NCI-H446 (cell line): ENCODE data around the gene CASKIN2.

Source experiments
- DNase-seq, 2 experiments: peaks; one replicate each; lab custom pipeline; 2025; lab: John Stamatoyannopoulos, UW

The CASKIN2 gene

GRCh38 chr17:75506888-75507287, 8.4 kb downstream of the CASKIN2 start:
- DNase-seq: no peak

DNA sequence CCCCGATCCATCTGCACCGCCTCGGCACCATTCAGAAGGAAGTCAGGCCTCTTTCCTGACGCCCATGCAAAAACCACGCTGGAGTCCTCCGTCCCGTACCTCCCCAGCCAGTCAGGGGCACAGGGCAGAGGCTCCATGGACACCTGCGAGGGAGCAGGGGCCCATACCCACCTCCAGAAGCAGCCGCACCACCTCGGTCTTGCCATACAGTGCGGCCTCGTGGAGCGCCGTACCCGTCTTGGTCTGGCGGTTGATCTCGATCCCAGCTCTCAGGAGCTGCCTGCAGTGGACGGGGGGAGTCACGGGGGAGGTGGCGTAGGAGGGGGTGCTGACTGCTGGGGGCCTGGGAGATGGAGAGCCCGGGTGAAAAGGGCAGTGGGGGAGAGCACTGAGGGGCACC, 9.2 kb downstream of the CASKIN2 start:
- no peak for DNase-seq

- no peak for DNase-seq
These were observed 9.7 kb downstream of the CASKIN2 start for GRCh38 chr17:75505640-75506039.

DNA sequence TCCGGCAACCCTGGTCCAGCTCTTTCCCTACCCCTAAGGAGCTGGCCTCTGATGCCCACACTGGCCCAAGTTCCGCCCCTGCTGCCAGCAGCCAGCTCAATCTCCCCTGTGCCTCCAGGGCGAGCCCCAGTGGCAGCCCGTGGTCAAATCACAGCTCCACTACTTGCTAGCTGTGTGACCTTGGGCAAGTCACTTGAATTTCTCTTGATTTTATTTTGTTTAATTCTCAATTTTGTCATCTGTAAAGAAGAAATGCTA, 10.3 kb downstream of the CASKIN2 start:
- DNase-seq: no peak

DNA sequence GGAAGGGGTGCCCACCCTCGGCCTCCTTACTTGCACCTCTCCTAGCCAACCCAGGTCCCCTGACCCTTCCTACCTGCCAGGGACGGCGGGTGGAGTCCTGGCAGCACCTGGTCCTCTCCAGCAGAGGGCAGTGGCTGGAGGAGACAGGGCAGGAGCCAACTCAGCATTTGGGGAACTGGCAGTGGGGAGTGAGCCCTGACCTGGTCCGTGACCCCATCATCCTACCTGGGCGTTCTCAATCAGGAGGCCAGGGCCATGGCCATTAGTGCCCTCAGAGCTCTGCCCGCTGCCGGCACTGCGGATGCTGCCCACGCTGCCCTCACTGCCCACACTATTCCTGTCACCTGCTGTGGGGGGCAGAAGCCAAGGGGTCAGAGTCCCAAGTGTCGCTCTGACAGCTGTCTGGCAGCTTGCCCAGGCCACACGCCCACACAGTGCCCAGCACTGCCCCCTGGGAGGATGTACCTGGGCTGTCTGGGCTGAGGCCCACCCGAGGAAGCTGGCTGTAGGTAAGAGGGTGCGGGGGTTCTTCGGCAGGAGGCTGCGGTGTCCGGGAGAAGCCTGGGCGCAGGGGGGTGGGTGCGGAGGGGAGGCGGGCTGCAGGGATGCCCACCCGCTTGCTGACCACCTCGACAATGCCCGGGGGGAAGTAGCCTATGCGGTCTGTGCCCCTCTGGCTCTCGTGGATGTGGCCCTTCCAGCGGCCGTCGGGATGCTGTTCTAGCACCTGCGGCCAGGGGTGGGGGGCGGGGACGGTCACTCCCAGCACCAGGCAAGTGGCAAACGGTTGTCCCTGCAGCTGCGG, 10.8 kb downstream of the CASKIN2 start:
- DNase-seq: no peak

DNA sequence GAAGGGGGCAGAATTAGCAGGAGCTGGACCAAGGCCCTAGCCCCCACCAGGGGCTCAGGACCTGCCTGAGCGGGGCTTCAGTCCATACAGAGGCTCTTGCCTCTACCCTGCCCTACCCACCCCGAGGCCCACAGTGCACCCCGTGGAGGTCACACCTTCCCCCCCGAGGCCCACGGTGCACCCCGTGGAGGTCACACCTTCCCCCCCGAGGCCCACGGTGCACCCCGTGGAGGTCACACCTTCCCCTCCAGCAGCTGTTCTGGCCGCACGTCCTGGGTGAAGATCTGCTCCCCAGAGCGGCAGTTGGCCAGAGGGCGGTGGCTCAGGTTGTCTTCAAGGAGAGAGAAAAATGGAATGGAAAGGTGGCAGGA, 11.4 kb downstream of the CASKIN2 start:
- DNase-seq: no peak

DNA sequence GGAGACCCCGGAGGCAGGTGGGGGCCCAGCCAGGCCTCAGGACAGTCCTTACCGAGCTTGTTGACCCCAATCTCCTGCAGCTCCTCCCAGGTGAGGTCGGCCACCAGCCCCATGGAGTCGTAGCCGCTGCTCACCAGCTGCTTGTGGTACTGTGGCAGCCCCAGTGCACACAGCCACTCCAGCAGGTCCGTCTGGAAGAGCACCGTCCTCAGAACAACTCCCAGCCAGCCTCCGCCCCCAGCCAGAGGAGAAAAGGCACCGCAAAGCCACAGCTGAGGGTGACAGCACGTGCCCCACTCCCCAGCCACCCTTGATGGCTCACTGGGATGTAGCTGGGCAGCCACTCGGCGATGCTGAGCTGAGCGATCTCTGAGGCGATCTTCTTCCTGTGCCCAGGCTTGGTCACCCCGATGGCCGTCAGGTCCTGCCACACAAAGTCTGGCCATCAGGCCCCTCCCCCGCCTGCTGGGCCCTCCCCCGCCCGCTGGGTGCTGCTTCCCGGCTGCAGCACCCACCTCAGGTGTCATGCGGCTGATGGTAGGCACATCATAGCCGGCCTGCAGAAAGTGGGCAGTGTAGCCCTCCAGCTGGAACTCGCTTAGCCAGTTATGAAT, 11.9 kb downstream of the CASKIN2 start:
- DNase-seq: no peak

- DNase-seq: no peak
These were observed 12.5 kb downstream of the CASKIN2 start for GRCh38 chr17:75502721-75503329.

DNA sequence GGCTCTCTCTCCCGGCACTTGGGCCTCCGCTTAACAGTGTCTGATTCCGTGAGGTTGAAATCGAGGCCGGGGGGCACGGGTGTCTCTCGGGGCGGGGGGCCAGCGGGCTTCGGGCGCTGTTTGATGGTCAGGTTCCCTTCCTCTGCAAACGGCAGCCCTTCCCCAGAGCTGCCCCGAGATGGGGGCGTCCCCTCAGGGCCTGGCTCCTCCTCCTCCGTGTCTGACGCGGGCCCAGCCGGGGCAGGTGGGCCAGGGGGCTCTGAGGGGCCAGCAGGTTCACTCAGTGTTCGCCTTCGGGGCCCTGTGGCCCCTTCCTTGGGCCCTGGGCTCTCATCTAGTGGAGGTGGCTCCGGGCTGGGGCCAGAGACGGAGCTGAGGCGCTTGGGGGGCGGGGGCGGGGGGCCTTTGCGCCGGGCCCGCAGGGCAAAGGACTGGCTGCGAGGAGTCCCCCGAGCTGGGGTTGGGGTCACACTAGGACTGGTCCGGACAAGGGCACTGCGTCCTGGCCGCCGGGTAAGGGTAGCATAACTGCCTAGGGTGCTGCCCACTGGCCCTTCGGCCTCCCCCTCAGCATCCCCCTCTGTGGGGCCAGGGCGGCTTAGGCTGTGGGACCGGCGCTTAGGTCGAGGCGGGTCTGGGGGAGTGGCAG, 13.1 kb downstream of the CASKIN2 start:
- DNase-seq: no peak

DNA sequence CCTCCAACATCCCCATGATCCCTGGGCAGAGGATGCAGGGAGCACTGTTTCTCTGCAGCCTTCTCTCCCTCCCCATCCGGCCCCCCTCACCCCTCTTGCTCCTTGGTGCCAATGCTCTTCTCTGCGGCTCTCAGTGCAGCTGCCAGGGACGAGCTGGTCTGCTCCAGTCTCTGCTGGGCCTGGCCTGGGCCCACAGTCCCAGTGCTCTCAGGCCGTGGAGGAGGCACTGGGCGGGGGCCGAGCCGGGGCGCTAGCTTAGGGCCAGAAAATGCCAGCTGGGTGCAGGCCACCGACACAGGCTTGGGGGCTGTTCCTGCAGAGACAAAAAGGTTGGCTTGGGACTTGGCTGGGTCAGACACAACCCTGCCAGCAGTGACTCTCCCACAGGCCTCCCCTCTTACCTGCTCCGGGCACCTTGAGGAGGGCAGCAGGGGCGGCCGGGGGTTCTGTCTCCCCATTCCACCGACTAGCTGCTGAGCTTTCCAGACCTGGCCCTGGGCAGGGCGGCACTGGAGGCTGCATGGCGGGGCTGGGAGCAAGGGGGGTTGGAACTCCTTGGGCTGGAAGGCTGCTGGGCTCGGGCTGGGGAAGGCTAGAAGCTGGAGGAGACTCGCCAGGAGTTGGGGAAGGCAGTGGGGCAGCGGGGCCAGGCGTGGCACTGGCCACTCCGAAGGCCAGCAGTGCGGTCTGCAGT, 13.8 kb downstream of the CASKIN2 start:
- no peak for DNase-seq

- DNase-seq: no peak
These were observed 14.7 kb downstream of the CASKIN2 start for GRCh38 chr17:75500419-75501216.

DNA sequence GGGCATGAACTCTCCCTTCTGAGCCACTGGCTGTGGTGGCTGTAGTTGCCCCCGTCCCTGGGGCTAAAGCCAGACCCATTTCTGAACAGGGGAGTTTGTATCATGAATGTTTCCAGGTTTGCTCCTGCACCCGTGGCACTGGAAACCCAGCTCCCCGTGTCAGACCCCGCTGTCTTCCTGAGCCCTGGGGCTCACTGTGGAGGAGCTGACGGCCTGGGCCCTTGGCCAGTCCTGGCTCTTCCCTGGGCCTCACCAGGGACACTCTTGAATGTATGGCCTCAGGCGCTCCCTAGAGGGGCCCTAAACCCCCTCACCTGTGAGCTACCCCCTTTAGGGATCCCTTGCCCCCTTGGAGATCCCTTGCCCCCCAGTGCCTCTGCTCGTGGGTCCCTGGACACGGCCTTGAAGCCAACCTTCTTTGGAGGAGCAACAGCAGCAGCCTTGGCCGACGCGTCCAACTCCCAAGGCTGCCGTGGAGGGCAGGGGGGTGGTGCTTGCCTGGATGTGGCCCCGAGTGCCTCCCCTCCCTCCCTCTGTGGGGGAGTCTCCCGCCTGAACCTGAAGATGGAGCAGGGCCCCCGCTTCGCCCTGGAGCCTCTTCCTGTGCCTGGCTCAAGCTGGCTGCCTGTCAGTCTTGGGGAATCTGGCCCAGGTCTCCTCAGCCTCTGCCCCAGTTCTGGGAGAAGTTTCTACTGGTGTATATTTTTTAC, 15.9 kb downstream of the CASKIN2 start:
- no peak for DNase-seq

DNA sequence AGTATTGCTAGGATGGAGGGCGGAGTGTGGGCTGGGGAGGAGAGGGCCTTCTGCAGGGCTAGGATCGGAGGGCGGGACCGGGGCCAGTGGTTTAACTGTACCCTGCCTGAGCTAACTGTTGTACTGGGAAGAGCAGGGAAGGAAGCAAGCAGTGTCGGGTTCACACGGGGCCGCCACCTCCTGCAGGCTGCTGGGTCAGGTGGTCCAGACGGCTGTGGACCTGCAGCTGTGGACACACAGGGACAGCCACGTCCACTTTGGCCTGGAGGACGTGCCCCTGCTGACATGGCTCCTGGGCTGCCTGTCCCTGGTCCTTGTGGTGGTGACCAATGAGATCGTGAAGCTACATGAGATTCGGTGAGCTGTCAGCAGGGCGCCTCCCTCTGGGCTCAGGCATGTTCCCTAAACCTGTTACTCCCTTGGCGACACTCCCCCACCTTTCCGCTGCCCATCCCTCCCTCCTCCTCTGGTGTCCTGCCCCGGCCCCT, 16.6 kb downstream of the CASKIN2 start:
- DNase-seq: no peak

GRCh38 chr17:75498039-75498725, 17.2 kb downstream of the CASKIN2 start:
- DNase-seq: no peak

- no peak for DNase-seq
These were observed 19.3 kb downstream of the CASKIN2 start for GRCh38 chr17:75496005-75496404.

DNA sequence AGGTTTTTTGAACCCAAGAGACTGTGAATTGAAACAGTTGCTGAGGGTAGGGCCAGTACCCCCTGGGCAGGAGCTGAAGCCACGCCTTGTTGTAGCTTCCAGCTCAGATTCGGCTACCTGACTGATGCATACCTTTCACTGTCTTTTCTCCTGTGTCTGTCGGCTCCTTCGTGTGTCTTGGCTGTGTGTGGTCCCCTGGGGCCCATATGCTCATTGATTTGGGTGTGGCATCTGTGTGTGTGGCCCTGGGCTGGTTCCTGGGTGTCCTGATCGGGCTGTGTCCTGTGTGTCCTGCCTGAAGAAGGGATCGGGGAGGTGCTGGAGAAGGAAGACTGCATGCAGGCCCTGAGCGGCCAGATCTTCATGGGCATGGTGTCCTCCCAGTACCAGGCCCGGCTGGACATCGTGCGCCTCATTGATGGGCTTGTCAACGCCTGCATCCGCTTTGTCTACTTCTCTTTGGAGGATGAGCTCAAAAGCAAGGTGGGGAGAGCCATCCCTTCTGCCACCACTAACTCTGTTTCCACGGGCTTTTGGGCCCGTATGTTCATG, 20.9 kb downstream of the CASKIN2 start:
- no peak for DNase-seq

DNA sequence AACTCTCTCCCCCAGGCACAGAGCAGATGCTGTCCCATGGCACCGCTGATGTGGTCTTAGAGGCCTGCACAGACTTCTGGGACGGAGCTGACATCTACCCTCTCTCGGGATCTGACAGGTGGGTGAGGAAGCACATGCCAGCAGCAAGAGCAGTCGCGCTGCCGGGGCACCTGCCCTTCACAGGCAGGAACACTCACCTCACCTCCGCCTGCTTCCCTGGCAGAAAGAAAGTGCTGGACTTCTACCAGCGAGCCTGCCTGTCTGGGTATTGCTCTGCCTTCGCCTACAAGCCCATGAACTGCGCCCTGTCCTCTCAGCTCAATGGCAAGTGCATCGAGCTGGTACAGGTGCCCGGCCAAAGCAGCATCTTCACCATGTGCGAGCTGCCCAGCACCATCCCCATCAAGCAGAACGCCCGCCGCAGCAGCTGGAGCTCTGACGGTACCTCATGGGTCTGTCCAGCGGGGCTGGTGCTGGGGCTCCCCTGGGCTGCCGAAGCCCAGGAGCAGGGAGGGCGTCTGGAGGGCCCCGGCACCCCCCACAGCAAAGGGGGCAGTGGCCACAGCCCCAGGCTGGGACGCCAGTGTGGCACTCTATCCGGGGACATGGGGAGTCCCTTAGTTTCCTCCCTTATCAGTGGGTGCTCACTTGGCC, 21.7 kb downstream of the CASKIN2 start:
- DNase-seq: no peak

GRCh38 chr17:75492555-75493168, 22.7 kb downstream of the CASKIN2 start:
- no peak for DNase-seq

DNA sequence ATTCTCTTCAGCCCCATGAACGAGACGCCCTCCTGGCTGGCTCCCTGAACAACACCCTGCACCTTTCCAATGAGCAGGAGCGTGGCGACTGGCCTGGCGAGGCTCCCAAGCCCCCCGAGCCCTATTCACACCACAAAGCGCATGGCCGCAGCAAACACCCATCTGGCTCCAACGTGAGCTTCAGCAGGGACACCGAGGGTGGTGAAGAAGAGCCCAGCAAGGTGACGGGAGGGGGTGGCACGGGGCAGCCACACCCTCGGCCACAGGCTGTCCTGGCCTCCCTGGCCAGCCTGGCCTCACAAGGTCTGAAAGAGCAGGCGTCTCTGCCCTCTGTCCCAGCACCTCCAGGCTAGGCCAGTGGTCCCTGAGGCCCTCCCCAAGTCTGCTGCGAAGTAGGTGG, 23.7 kb downstream of the CASKIN2 start:
- DNase-seq: no peak
